HG02840 (cell line): ENCODE measurements around the gene OPN4.

Experiments
- ATAC-seq: cut with Tn5 transposase; IDR thresholded peaks from one replicate; pipeline ENCODE4 v1.9.1; 2021; ENCODE audit warnings: mild to moderate bottlenecking, moderate library complexity, moderate number of reproducible peaks; ENCODE audit not compliant: unreplicated experiment, low FRiP score

The OPN4 gene

DNA sequence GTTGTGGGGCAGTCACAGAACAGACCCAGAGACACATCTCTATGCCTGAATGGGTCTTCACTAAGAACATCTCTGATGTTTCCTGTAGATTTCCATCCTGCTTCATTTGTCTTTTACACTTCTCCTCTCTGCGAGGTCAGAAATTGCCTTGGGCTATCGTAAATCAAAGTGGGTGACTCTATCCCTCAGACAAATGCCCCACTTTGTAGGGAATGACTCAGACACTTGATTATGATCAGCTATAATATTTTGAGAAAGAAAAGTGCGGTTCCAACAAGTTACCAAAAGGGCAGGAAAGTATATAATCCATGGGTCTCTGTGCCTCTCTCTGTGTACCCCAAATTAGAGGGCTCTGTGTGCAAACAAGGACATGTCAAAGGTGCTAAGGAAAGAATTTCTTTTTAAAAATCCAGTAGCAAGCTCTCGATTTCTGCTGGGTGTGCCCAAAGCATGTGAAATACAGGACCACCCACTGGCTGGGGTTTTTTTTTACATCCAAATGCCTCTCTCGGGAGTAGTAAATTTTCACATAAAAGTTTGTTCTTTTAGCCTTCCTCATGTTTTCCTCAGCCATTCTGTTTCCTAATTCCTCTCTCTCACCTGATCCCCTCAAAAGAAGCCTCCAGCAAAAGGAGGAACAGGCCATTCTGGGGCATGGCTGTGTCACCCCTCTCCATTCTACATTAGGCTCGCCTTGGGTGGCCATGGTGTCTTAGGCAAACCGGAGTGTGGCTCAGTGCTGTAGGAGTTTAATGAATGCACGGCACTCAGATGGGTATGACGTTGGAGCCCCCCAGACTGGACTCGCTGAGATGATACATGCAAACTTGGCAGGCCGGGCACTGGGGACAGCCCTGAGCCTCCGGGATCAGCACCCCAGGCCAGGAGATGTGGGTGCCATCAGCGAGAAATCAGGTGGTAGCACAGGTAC lies 6.3 kb upstream of the OPN4 start:
- ATAC-seq, result no peak

DNA sequence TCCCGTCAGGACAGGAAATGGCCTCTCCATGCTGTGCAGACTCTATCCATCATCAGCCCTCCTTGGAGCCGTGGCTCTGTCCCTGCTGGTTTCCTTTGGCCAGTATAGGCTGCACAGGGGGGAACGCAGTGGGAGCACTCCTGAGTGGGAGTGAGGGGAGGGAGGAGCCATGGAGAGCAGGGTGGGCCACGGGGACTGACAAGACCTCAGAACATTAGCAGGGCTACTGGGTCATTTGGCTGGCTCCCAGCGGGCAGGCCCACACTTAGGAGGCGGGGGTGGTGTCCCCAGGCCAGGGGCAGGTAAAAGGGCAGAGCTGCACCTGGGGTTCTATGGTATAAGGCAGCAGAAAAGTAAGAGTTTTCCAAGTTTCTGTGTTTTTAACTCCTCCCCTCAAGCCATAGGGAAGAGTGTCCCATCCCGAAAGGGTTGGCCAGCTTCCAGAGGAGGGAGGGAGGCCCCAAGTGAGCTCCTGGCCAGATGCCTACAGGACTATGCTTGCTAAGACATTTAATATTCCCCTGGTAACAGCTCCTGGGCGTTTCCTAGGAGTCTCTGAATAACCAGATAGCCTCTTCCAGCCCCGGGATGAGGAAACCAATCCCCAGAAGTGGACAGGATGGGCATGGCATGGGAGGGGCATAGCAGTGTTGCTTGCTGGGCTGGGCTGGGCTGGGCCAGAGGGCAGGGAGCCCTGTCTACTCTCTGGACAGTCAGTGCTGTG lies 5.5 kb upstream of the OPN4 start:
- no peak for ATAC-seq

DNA sequence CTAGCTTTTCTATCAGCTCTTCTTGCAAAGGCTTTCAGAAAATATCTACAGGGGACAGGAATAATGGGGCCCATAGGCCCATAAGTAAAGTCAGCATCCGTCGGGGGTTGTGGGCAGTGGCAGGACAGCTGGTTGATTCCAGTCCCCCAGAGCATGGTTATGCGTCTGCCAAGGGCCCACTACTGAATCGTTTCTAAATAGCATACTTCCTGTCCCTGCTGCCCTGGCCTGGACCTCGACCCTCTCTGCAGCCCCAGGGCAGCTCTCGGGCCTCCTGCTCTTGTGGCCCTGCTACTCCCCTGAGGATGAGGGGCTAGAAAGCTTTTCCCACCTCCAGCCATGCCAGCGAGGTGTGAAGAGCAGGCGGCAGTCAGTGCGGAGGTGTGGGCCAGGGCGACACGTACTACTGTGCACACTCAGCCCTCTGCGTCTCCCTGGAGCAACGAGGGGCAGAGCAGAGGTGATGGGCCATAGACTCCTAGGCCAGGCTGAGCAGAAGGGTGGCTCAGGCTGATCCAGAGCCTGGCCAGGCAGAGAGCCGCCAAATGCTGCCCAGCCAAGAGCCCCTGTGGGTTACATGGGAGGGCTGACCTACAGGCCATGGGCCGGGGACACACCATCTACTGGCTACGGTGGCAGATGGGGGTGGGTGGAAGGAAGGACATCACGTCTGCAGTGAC lies 4.7 kb upstream of the OPN4 start:
- ATAC-seq, result no peak

DNA sequence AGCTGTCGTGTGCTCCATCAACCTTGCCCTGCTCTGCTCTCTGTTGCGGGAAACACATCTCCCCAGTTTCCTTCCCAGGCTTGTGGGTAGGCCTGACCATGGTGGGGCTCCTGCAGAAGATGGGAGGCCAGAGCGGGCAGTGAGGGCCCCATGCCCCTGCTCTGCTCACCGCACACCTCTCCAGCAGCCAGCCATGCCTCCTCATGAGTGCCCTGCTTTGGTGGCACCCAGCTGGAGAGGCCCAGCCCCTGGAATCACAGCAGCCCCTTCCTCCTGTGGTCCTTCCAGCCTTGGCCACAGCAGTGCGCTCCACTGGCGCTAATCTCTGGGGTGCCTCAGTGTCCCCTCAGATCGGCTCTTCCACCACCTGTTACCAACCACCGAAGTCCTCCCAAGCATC lies 4.2 kb upstream of the OPN4 start:
- ATAC-seq, result no peak

DNA sequence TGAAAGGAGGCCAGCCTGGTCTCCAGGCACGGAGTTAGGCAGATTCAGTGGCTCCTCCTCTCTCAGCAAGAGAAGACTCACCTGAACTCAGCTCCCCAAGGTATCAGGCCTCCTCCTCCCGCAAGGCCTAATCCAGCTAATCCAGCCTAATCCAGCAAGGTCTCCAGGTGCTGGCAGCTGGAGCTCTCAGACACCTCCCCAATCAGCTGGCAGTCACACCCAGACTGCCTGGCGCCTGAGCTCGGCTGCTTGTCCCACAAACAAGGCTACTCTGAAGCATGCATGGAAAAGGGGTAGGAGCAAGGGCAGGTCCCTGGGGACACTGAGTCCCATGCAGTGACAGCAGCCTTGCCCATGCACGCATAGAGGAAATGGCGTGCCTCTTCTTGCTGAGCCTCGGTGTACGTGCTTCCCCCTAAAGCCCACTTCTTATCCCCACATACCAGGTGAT lies 3.3 kb upstream of the OPN4 start:
- ATAC-seq, result no peak

GRCh38 chr10:86651631-86652331 lies 2.6 kb upstream of the OPN4 start:
- no peak for ATAC-seq

GRCh38 chr10:86652361-86653202 lies 1.8 kb upstream of the OPN4 start:
- no peak for ATAC-seq

DNA sequence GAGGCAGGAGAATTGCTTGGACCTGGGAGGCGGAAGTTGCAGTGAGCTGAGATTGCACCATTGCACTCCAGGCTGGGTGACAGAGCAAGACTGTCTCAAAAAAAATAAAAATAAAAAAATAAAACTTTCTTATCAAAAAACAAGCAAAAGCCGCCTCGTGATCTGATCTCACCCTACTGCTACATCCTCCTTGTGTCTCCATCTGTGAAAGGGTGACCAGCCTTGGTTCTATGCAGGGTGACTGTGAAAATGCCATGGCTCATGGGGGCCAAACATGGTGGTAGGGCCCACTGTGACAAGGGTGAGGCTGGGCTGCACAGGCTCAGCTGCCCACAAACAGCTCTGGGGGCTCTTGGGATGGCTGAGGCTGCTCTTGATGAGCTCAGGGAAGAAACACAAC lies 968 bp upstream of the OPN4 start:
- ATAC-seq, result no peak

- ATAC-seq, result no peak
Observed at GRCh38 chr10:86653987-86654386, 360 bp upstream of the OPN4 start.

GRCh38 chr10:86655173-86655540 lies 810 bp downstream of the OPN4 start:
- ATAC-seq, result no peak

- no peak for ATAC-seq
Observed at GRCh38 chr10:86655596-86655995, 1.2 kb downstream of the OPN4 start.

DNA sequence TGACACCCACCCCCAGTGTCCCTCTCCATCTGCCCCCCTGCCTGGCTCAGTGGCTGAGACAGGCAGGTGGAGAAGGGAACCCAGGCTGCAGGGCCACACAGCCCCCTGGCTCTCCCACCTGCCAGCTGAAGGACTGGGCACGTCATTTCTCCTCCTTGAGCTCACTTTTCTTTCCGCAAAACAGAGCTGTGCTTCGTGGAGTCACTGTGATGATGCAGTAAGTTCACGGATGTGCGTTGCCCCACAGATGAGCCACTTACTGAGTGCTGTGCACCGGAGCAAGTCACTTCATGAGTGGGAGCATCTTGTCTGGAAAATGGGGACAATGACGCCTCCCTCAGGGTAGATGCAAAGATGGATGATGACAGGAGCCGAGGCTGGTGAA lies 2.7 kb downstream of the OPN4 start:
- no peak for ATAC-seq

DNA sequence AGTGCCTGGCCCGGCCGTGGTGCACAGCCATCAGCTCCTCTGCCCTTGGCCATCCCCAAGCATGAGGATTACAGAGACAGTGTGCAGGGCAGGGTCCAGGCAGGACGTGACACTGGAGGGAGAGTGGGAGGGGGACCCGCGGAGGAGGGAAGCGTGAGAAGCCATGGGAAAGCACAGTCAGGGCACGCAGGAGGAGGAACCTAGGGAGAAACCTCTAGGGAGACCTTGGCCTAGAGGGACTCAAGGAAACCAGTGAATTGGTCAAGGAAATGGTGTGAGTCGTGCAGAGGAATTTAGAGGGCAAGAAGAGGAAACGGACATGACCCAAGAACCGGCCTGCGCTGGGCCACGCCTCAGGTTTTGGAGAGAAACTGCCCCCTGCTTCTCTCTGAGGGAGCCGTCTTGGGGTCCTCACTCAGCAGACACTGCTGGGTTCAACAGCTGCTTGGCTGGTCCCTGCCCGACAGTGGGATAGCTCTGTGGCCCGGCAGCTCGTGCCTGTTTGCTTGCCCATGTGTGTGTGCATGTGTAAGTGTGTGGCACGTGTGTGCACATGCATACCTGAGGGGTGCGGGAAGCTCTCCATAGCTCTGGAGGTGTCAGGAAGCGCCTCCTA lies 3.2 kb downstream of the OPN4 start:
- ATAC-seq, result no peak

- ATAC-seq, result no peak
Observed at GRCh38 chr10:86658261-86658741, 4.0 kb downstream of the OPN4 start.

DNA sequence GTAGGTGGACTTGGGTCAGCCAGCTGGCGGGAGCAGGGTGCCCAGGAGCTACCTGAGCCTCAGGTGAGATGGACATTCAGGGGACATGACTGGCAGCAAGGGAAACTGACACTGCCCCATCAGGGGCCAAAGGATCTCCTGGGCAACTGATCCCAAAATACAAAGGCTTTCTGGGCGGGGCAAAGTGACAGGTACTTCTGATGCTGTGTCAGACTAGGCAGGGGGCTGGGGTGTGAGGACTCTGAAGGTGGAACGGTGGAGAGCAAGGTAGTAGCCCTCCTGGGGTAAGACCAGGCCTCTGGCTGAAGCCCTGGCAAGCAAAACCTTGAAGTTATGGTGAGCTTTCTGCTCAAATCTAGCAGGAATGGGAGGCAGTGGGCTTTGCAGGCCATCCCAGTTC lies 4.4 kb downstream of the OPN4 start:
- ATAC-seq, result no peak

DNA sequence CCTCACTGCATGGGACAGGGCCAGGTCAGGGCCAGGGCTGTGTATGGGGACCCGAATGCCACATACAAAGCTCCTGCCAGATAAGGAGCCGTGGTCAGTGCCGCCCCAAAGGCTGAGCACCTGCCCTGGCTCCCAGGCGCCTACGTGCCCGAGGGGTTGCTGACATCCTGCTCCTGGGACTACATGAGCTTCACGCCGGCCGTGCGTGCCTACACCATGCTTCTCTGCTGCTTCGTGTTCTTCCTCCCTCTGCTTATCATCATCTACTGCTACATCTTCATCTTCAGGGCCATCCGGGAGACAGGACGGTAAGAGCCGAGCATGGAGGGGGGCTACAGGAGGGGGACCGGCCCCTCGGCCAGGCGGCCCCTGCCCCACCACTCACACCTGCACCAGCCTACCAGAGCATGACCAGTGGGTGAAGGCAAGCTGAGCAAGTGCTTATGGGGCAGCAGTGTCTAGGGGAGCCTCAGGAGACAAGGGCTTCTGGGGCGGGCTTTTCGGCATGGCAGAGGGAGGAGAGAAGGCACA lies 4.9 kb downstream of the OPN4 start:
- ATAC-seq, result no peak

DNA sequence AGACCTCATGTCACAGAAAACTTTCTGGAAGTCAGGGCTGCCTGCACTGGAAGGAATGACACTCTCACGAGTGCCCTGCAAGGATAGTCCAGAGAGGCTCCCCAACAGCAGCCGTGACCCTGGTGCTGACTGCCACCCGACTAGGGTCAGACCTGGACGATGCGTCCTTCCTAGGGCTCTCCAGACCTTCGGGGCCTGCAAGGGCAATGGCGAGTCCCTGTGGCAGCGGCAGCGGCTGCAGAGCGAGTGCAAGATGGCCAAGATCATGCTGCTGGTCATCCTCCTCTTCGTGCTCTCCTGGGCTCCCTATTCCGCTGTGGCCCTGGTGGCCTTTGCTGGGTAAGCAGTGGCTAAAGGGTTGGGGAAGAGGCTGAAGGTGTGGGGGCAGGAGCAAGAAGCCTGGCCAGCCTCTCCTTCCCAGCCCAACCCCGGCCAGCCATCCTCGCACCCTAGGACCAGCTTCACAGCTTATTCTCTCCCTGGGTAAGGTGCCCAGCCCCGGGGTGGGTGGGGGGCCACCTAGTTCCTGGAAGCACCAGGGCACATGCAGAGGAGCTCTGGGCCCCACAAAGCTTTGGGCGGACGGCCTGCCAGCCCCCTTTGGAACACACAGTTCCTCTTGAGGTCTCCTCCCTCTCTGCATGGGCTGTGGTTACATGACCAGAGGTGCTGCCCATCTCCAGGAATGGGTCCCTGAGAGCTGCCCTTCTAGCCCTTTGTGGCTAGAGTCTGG lies 5.5 kb downstream of the OPN4 start:
- no peak for ATAC-seq
